Activated CD8-positive, alpha-beta T cell treated with anti-CD3 and anti-CD28 coated beads for 36 hours (primary cell): ENCODE results near the gene GAS2. TPM values are rescaled to one million over a fixed set of nuclear protein-coding genes. Genes with fewer than 3 reads are reported as not detected.

Source experiments
- ATAC-seq: fragments of 200-7000 bp; cut with Tn5 transposase; one replicate; pipeline ENCODE4 v1.10.0; 2021; ENCODE audit warnings: mild to moderate bottlenecking, moderate library complexity
- CTCF ChIA-PET: fragments of 350-600 bp; sonication (Branson Sonifier 250); formaldehyde crosslinking; loops from one replicate; lab custom pipeline; 2021; ENCODE audit warnings: antibody characterized with exemption; lab: Charles Lee
- POLR2A ChIA-PET: fragments of 350-600 bp; sonication (Branson Sonifier 250); formaldehyde crosslinking; loops from one replicate; lab custom pipeline; 2021; ENCODE audit warnings: antibody characterized with exemption; lab: Charles Lee
- DNase-seq: peaks from one replicate; pipeline ENCODE4 v3.0.0-alpha.2; 2020
- H3K27ac Mint-ChIP-seq: one replicate; pipeline ENCODE4 v1.8.0; 2021; ENCODE audit warnings: mild to moderate bottlenecking, mixed read lengths
- H3K27me3 Mint-ChIP-seq: one replicate; pipeline ENCODE4 v1.8.0; 2021; ENCODE audit warnings: mixed read lengths
- H3K36me3 Mint-ChIP-seq: one replicate; pipeline ENCODE4 v1.8.0; 2021; ENCODE audit warnings: low read depth, mixed read lengths
- H3K4me1 Mint-ChIP-seq: one replicate; pipeline ENCODE4 v1.8.0; 2021; ENCODE audit warnings: low read depth, mixed read lengths
- H3K4me3 Mint-ChIP-seq: one replicate; pipeline ENCODE4 v1.8.0; 2021; ENCODE audit warnings: mild to moderate bottlenecking, moderate library complexity, mixed read lengths
- H3K9me3 Mint-ChIP-seq: one replicate; pipeline ENCODE4 v1.8.0; 2021; ENCODE audit warnings: mixed read lengths
- CTCF ChIP-seq: fragments of 200-600 bp; IDR thresholded peaks from one replicate; pipeline ENCODE4 v1.8.0; 2022; ENCODE audit warnings: antibody characterized with exemption, mild to moderate bottlenecking
- intact Hi-C: fragments of 100-400 bp; cut with micrococcal nuclease; formaldehyde crosslinking; loops from one replicate; pipeline ENCODE4 v1.10.0; 2022
- total RNA-seq, 2 experiments: library from RNA; stranded (reverse); gene quantifications; one replicate each; pipeline ENCODE4 v1.2.3, GENCODE V29; 2021

The GAS2 gene
- total RNA-seq, 2 experiments from 2014 or later: 0.99 to 2.6 TPM

GRCh38 chr11:22711880-22712279 lies 45.5 kb downstream of the GAS2 start:
- Mint-ChIP-seq H3K4me1 (peaks cover 2% of the 10 kb centered on the region), H3K36me3 (no peaks in the 10 kb centered on the region), H3K9me3 (peaks cover 3% of the 10 kb centered on the region), H3K27ac (no peak overlapping the region), H3K4me3 (no peak overlapping the region), H3K27me3 (peaks cover 2% of the 10 kb centered on the region)
- ATAC-seq: no peak
- DNase-seq: no peak
- intact Hi-C loops: no loop called here
- ChIA-PET POLR2A (interaction anchor here (0.5 kb wide), 1 partner anchor 15 kb away, joined by 3 read pairs; no protein-coding TSS in a partner anchor), CTCF (interaction anchor here (1.3 kb wide), 1 partner anchor 76 kb away, joined by 3 read pairs; no protein-coding TSS in a partner anchor)
- TF ChIP-seq CTCF: no peak

- CTCF ChIA-PET: interaction anchor here (0.6 kb wide), 1 partner anchor 20 kb away, joined by 3 read pairs; no protein-coding TSS in a partner anchor
- no peaks in the 10 kb centered on the region for H3K36me3 Mint-ChIP-seq
- POLR2A ChIA-PET: no interaction called here
- no peak overlapping the region for H3K27ac Mint-ChIP-seq
- intact Hi-C loops: no loop called here
- DNase-seq (no peak), ATAC-seq (no peak)
- no peak for TF ChIP-seq CTCF
- H3K9me3 Mint-ChIP-seq: peaks cover 3% of the 10 kb centered on the region
- no peak overlapping the region for H3K4me3 Mint-ChIP-seq
- H3K27me3 Mint-ChIP-seq: peaks cover 2% of the 10 kb centered on the region
- H3K4me1 Mint-ChIP-seq: peaks cover 2% of the 10 kb centered on the region
Observed at GRCh38 chr11:22713336-22713735, 46.9 kb downstream of the GAS2 start.

GRCh38 chr11:22715971-22716370 lies 49.6 kb downstream of the GAS2 start:
- DNase-seq: no peak
- Mint-ChIP-seq H3K27ac (no peak overlapping the region), H3K27me3 (peaks cover 2% of the 10 kb centered on the region), H3K9me3 (peaks cover 3% of the 10 kb centered on the region), H3K4me1 (peaks cover 2% of the 10 kb centered on the region), H3K4me3 (no peak overlapping the region), H3K36me3 (no peaks in the 10 kb centered on the region)
- no peak for ATAC-seq
- ChIA-PET CTCF (no interaction called here), POLR2A (no interaction called here)
- intact Hi-C loops: no loop called here
- TF ChIP-seq CTCF: no peak

GRCh38 chr11:22720457-22720856 lies 54.0 kb downstream of the GAS2 start:
- POLR2A ChIA-PET: no interaction called here

GRCh38 chr11:22723274-22723673 lies 56.9 kb downstream of the GAS2 start:
- CTCF ChIA-PET: interaction anchor here (1.3 kb wide), 1 partner anchor 64 kb away, joined by 4 read pairs; no protein-coding TSS in a partner anchor

More at GRCh38 chr11:22720457-22720856, 54.0 kb downstream of the GAS2 start:
- Mint-ChIP-seq H3K27ac (no peak overlapping the region), H3K9me3 (no peaks in the 10 kb centered on the region), H3K4me1 (no peaks in the 10 kb centered on the region), H3K36me3 (no peaks in the 10 kb centered on the region), H3K27me3 (no peaks in the 10 kb centered on the region), H3K4me3 (no peak overlapping the region)
- intact Hi-C loops: no loop called here
- no peak for ATAC-seq
- no peak for DNase-seq
- TF ChIP-seq CTCF: no peak
- CTCF ChIA-PET: no interaction called here

More at GRCh38 chr11:22723274-22723673, 56.9 kb downstream of the GAS2 start:
- intact Hi-C loops: no loop called here
- Mint-ChIP-seq H3K36me3 (no peaks in the 10 kb centered on the region), H3K4me3 (no peak overlapping the region), H3K27ac (no peak overlapping the region), H3K27me3 (no peaks in the 10 kb centered on the region), H3K9me3 (no peaks in the 10 kb centered on the region), H3K4me1 (no peaks in the 10 kb centered on the region)
- POLR2A ChIA-PET: no interaction called here
- TF ChIP-seq CTCF: no peak
- DNase-seq: no peak
- no peak for ATAC-seq
